ENCODE results near the gene VAMP2.

VAMP2 gene

GRCh38 chr17:8188263-8188839 lies 25.6 kb upstream of the VAMP2 start:
- Histone ChIP-seq H3K4me2 (ENCODE audit: low read length) (peak overlapping the region; percentile 86), H3K4me3 (ENCODE audit: low read length) (peak overlapping the region; percentile 95), H3F3A (ENCODE audit: control insufficient read depth, insufficient read depth) (peaks cover 26% of the 10 kb centered on the region), H3K27ac (ENCODE audit: low read depth, low read length) (peak overlapping the region; percentile 84), H3K9me3 (ENCODE audit: control insufficient read depth, insufficient read depth, low read length) (no peaks in the 10 kb centered on the region), H4K20me1 (ENCODE audit: control insufficient read depth, insufficient read depth, low read depth, low read length) (0 out of 2 replicates have a peak, but pooled peaks cover 6% of the 10 kb centered on the region), H3K4me1 (ENCODE audit: control insufficient read depth, low read length) (peaks cover 49% of the 10 kb centered on the region), H3K79me2 (ENCODE audit: control insufficient read depth, low read length) (peaks cover 21% of the 10 kb centered on the region), H3K9me2 (replicated peaks; ENCODE audit: control insufficient read depth, low read length) (no peaks in the 10 kb centered on the region), H3K36me3 (ENCODE audit: control insufficient read depth, low read length) (no peaks in the 10 kb centered on the region; the same call in 1 of the 2 replicates), H3K27me3 (ENCODE audit: control insufficient read depth, low read length) (0 out of 2 replicates have a peak, but pooled peaks cover 2% of the 10 kb centered on the region)
- no peak for TF ChIP-seq EZH2phosphoT487 (IDR thresholded peaks at IDR 0.05; ENCODE audit: borderline replicate concordance, low read length)
- no peak for TF ChIP-seq CTCF (IDR thresholded peaks at IDR 0.05; ENCODE audit: low read depth, low read length, poor library complexity, severe bottlenecking)

GRCh38 chr17:8187517-8188262 lies 24.9 kb upstream of the VAMP2 start:
- H4K20me1 ChIP-seq (ENCODE audit: control insufficient read depth, insufficient read depth, low read depth, low read length) = 0 out of 2 replicates have a peak, but pooled peaks cover 6% of the 10 kb centered on the region

GRCh38 chr17:8186787-8187516 lies 24.2 kb upstream of the VAMP2 start:
- Histone ChIP-seq H3F3A (ENCODE audit: control insufficient read depth, insufficient read depth) (peaks cover 32% of the 10 kb centered on the region), H3K27ac (ENCODE audit: low read depth, low read length) (peak overlapping the region; percentile 84), H3K27me3 (ENCODE audit: control insufficient read depth, low read length) (0 out of 2 replicates have a peak, but pooled peaks cover 6% of the 10 kb centered on the region), H3K4me1 (ENCODE audit: control insufficient read depth, low read length) (peaks cover 40% of the 10 kb centered on the region), H3K79me2 (ENCODE audit: control insufficient read depth, low read length) (peaks cover 21% of the 10 kb centered on the region), H3K36me3 (ENCODE audit: control insufficient read depth, low read length) (no peaks in the 10 kb centered on the region; the same call in 1 of the 2 replicates), H3K9me2 (replicated peaks; ENCODE audit: control insufficient read depth, low read length) (no peaks in the 10 kb centered on the region), H3K4me3 (ENCODE audit: low read length) (peak overlapping the region; percentile 95), H3K4me2 (ENCODE audit: low read length) (peak overlapping the region; percentile 86), H3K9me3 (ENCODE audit: control insufficient read depth, insufficient read depth, low read length) (no peaks in the 10 kb centered on the region), H4K20me1 (ENCODE audit: control insufficient read depth, insufficient read depth, low read depth, low read length) (0 out of 2 replicates have a peak, but pooled peaks cover 6% of the 10 kb centered on the region)
- TF ChIP-seq CTCF (IDR thresholded peaks at IDR 0.05; ENCODE audit: low read depth, low read length, poor library complexity, severe bottlenecking) (no peak), EZH2phosphoT487 (IDR thresholded peaks at IDR 0.05; ENCODE audit: borderline replicate concordance, low read length) (no peak)

More at GRCh38 chr17:8187517-8188262, 24.9 kb upstream of the VAMP2 start:
- no peaks in the 10 kb centered on the region for H3K9me3 ChIP-seq (ENCODE audit: control insufficient read depth, insufficient read depth, low read length)
- H3K27me3 ChIP-seq (ENCODE audit: control insufficient read depth, low read length) = 0 out of 2 replicates have a peak, but pooled peaks cover 6% of the 10 kb centered on the region
- peaks cover 47% of the 10 kb centered on the region for H3K4me1 ChIP-seq (ENCODE audit: control insufficient read depth, low read length)
- H3K9me2 ChIP-seq (replicated peaks; ENCODE audit: control insufficient read depth, low read length) = no peaks in the 10 kb centered on the region
- peak overlapping the region; percentile 95 for H3K4me3 ChIP-seq (ENCODE audit: low read length)
- peak overlapping the region; percentile 84 for H3K27ac ChIP-seq (ENCODE audit: low read depth, low read length)
- peaks cover 32% of the 10 kb centered on the region for H3F3A ChIP-seq (ENCODE audit: control insufficient read depth, insufficient read depth)
- H3K79me2 ChIP-seq (ENCODE audit: control insufficient read depth, low read length) = peaks cover 21% of the 10 kb centered on the region
- H3K36me3 ChIP-seq (ENCODE audit: control insufficient read depth, low read length) = no peaks in the 10 kb centered on the region; the same call in 1 of the 2 replicates
- H3K4me2 ChIP-seq (ENCODE audit: low read length) = peak overlapping the region; percentile 86
- TF ChIP-seq CTCF (IDR thresholded peaks at IDR 0.05; ENCODE audit: low read depth, low read length, poor library complexity, severe bottlenecking) = no peak
- no peak for TF ChIP-seq EZH2phosphoT487 (IDR thresholded peaks at IDR 0.05; ENCODE audit: borderline replicate concordance, low read length)
